ENCODE results near the gene PCNX3.
"Not testable (repeated sequence)": the region's sequence is repeated elsewhere in the genome, so short reads cannot be mapped to it uniquely, and the experiment has no call there.

Gene PCNX3

DNA sequence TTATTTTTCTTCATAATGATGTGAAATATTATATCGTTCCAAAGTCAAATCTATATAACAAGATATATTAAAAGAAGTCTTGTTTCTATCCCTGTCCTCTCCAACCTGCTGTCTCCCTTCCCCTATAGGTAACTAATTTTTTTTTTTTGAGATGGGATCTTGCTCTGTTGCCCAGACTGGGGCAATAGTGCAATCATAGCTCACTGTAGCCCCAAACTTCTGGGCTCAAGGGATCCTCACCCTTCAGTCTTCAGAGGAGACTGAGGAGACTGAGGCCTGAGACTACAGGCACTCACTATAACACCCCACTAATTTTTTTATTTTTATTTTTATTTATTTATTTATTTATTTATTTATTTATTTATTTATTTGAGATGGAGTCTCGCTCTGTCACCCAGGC, 57.4 kb downstream of the PCNX3 start:
- no peaks in the 10 kb centered on the region for H3K4me1 Mint-ChIP-seq
- H3K9me3 Mint-ChIP-seq, result no peaks in the 10 kb centered on the region
- H3K27ac Mint-ChIP-seq, result no peak overlapping the region
- H3K4me3 Mint-ChIP-seq, result no peak overlapping the region
- no peaks in the 10 kb centered on the region for H3K27me3 Mint-ChIP-seq (ENCODE audit: low read depth)
- TF ChIP-seq, protein P1, sequence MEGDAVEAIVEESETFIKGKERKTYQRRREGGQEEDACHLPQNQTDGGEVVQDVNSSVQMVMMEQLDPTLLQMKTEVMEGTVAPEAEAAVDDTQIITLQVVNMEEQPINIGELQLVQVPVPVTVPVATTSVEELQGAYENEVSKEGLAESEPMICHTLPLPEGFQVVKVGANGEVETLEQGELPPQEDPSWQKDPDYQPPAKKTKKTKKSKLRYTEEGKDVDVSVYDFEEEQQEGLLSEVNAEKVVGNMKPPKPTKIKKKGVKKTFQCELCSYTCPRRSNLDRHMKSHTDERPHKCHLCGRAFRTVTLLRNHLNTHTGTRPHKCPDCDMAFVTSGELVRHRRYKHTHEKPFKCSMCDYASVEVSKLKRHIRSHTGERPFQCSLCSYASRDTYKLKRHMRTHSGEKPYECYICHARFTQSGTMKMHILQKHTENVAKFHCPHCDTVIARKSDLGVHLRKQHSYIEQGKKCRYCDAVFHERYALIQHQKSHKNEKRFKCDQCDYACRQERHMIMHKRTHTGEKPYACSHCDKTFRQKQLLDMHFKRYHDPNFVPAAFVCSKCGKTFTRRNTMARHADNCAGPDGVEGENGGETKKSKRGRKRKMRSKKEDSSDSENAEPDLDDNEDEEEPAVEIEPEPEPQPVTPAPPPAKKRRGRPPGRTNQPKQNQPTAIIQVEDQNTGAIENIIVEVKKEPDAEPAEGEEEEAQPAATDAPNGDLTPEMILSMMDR (IDR thresholded peaks at IDR 0.05; ENCODE audit: unreplicated experiment in 3 of 3), result no peak
- H3K36me3 Mint-ChIP-seq (ENCODE audit: low read depth), result no peaks in the 10 kb centered on the region

DNA sequence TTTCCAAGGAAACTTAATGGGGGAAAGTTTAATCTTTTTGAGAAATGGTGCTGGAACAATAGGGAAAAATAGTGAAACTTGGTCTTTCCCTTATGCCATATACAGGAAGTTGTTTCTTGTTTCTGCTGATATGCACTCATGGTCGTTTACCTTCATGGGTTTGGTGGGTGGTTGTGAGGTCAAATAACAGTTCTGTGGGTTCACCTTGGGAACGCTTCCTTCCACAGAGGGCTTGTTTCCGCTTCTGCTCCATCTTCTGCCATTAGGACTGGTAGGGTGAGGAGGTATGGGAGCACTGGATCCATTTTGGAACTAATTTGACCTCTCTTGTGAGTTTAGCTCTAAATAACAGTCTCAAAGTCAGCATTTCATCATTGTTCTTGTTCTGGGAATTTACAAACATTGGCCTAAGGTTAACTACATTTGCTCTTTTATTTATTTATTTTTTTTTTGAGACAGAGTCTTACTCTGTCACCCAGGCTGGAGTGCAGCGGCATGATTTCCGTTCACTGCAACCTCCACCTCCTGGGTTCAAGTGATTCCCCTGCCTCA, 64.7 kb downstream of the PCNX3 start:
- no peak overlapping the region for H3K27ac Mint-ChIP-seq
- H3K4me3 Mint-ChIP-seq, result no peak overlapping the region
- H3K27me3 Mint-ChIP-seq (ENCODE audit: low read depth), result peaks cover 6% of the 10 kb centered on the region
- H3K36me3 Mint-ChIP-seq (ENCODE audit: low read depth), result no peaks in the 10 kb centered on the region
- H3K4me1 Mint-ChIP-seq, result no peaks in the 10 kb centered on the region
- TF ChIP-seq, protein P1 (IDR thresholded peaks at IDR 0.05; ENCODE audit: unreplicated experiment in 3 of 3), result no peak
- no peaks in the 10 kb centered on the region for H3K9me3 Mint-ChIP-seq

DNA sequence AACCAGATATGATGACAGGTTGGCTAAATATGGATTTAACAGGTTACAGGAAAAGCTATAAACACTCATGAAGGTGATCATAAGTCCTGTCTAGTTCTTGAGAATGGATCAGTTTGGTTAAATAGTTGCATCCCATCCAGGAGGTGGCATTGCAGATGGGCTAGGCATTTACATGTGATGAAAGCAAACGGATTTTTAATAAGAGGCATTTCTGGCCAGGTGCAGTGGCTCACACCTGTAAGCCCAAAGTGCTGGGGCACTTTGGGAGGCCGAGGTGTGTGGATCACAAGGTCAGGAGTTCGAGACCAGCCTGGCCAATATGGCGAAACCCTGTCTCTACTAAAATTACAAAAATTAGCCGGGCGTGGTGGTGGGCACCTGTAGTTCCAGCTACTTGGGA, 67.9 kb downstream of the PCNX3 start:
- H3K36me3 Mint-ChIP-seq (ENCODE audit: low read depth); H3K9me3 Mint-ChIP-seq; H3K27ac Mint-ChIP-seq; H3K4me1 Mint-ChIP-seq; H3K27me3 Mint-ChIP-seq (ENCODE audit: low read depth); H3K4me3 Mint-ChIP-seq: not testable (repeated sequence)

DNA sequence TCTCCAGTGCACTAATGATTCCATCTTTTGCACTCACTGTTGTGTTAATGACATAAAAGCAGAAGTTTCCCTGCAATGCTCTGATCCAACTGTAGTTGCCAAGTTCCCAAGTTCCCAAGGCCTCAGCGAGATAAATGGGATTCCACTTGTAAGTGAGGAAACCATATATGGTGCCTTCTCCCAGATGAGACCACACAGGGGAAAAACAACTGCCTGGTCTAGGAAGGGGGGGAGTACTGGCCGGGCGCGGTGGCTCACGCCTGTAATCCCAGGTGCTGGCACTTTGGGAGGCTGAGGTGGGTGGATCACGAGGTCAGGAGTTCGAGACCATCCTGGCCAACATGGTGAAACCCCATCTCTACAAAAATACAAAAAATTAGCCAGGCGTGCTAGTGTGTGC, 70.4 kb downstream of the PCNX3 start:
- Mint-ChIP-seq H3K4me3 (no peak overlapping the region), H3K9me3 (no peaks in the 10 kb centered on the region), H3K36me3 (ENCODE audit: low read depth) (no peaks in the 10 kb centered on the region), H3K27ac (no peak overlapping the region), H3K27me3 (ENCODE audit: low read depth) (peaks cover 6% of the 10 kb centered on the region), H3K4me1 (no peaks in the 10 kb centered on the region)
- TF ChIP-seq, protein P1 (IDR thresholded peaks at IDR 0.05; ENCODE audit: unreplicated experiment in 3 of 3), result no peak
